HG03469 (cell line): ENCODE measurements around the gene PRAMEF12.
"Not testable (repeated sequence)": the region's sequence is repeated elsewhere in the genome, so short reads cannot be mapped to it uniquely, and the experiment has no call there.

Source experiments
- ATAC-seq: cut with Tn5 transposase; IDR thresholded peaks from one replicate; pipeline ENCODE4 v1.9.1; 2021; ENCODE audit warnings: mild to moderate bottlenecking, moderate library complexity, moderate number of reproducible peaks; ENCODE audit not compliant: unreplicated experiment

The PRAMEF12 gene

GRCh38 chr1:12770620-12771019, 2.9 kb upstream of the PRAMEF12 start:
- ATAC-seq, result no peak

GRCh38 chr1:12771186-12771585, 2.4 kb upstream of the PRAMEF12 start:
- ATAC-seq, result no peak

- no peak for ATAC-seq
Observed at GRCh38 chr1:12772520-12772919, 1.0 kb upstream of the PRAMEF12 start.

GRCh38 chr1:12774801-12775345, 1.3 kb downstream of the PRAMEF12 start:
- no peak for ATAC-seq

- no peak for ATAC-seq
Observed at GRCh38 chr1:12775443-12775842, 1.9 kb downstream of the PRAMEF12 start.

- ATAC-seq, result no peak
Observed at GRCh38 chr1:12776801-12777557, 3.4 kb downstream of the PRAMEF12 start.

- ATAC-seq, result no peak
Observed at GRCh38 chr1:12778061-12778460, 4.5 kb downstream of the PRAMEF12 start.

GRCh38 chr1:12778907-12779306, 5.4 kb downstream of the PRAMEF12 start:
- no peak for ATAC-seq

- ATAC-seq, result not testable (repeated sequence)
Observed at GRCh38 chr1:12781488-12781887, 8.0 kb downstream of the PRAMEF12 start.

- ATAC-seq, result not testable (repeated sequence)
Observed at GRCh38 chr1:12783783-12784182, 10.2 kb downstream of the PRAMEF12 start.

GRCh38 chr1:12784729-12785128, 11.2 kb downstream of the PRAMEF12 start:
- not testable (repeated sequence) for ATAC-seq

- ATAC-seq, result not testable (repeated sequence)
Observed at GRCh38 chr1:12791097-12791496, 17.6 kb downstream of the PRAMEF12 start, which contains the start of gene PRAMEF1. Gene PRAMEF1 (plus strand): TSS chr1:12791397. CDS start chr1:12793228, 1,831 bp downstream.

- ATAC-seq, result no peak
Observed at GRCh38 chr1:12798911-12799310, 25.4 kb downstream of the PRAMEF12 start.

GRCh38 chr1:12799730-12800129, 26.2 kb downstream of the PRAMEF12 start:
- ATAC-seq, result no peak

GRCh38 chr1:12809933-12810332, 36.4 kb downstream of the PRAMEF12 start:
- no peak for ATAC-seq

- no peak for ATAC-seq
Observed at GRCh38 chr1:12810691-12811408, 37.3 kb downstream of the PRAMEF12 start.

GRCh38 chr1:12811409-12811784, 37.9 kb downstream of the PRAMEF12 start:
- no peak for ATAC-seq

- not testable (repeated sequence) for ATAC-seq
Observed at GRCh38 chr1:12819061-12819460, 45.5 kb downstream of the PRAMEF12 start.
